GM13976 (cell line): ENCODE measurements around the gene KRTAP12-3.

Experiments used
- DNase-seq: peaks from one replicate; pipeline ENCODE4 v3.0.0; 2012; ENCODE audit warnings: low spot score
- CTCF ChIP-seq: IDR thresholded peaks from 2 replicates; pipeline ENCODE4 v1.5.1; 2012; ENCODE audit warnings: borderline replicate concordance, mild to moderate bottlenecking; ENCODE audit not compliant: insufficient read depth; ENCODE audit errors: extremely low read depth, missing control alignments, control extremely low read depth
- in situ Hi-C: fragments of 300-500 bp; cut with MboI; formaldehyde crosslinking; loops from one replicate; pipeline ENCODE4 v1.12.0; 2022; ENCODE audit warnings: low sequenced_read_pairs, mixed read lengths, inconsistent platforms; ENCODE audit not compliant: unreplicated experiment

The KRTAP12-3 gene

GRCh38 chr21:44647222-44647552 lies 10.5 kb upstream of the KRTAP12-3 start:
- DNase-seq = no peak
- TF ChIP-seq CTCF = no peak
- in situ Hi-C loops = no loop called here

GRCh38 chr21:44648557-44649311 lies 9.0 kb upstream of the KRTAP12-3 start:
- DNase-seq = no peak
- in situ Hi-C loops = no loop called here
- no peak for TF ChIP-seq CTCF

- no peak for DNase-seq
- in situ Hi-C loops = no loop called here
- no peak for TF ChIP-seq CTCF
Observed at GRCh38 chr21:44649521-44650100, 8.1 kb upstream of the KRTAP12-3 start.

GRCh38 chr21:44650265-44650972 lies 7.3 kb upstream of the KRTAP12-3 start:
- in situ Hi-C loops = no loop called here
- no peak for DNase-seq
- no peak for TF ChIP-seq CTCF

- in situ Hi-C loops = no loop called here
- TF ChIP-seq CTCF = no peak
- no peak for DNase-seq
Observed at GRCh38 chr21:44650973-44651675, 6.6 kb upstream of the KRTAP12-3 start.

- in situ Hi-C loops = no loop called here
- DNase-seq = no peak
- TF ChIP-seq CTCF = no peak
Observed at GRCh38 chr21:44653123-44653522, 4.6 kb upstream of the KRTAP12-3 start.
